Measurements from ENCODE around the gene CEP63.

Gene CEP63

GRCh38 chr3:134485718-134486576 lies at the start of gene CEP63, which contains the start of gene ANAPC13:
Gene CEP63, plus strand, starts transcription at chr3:134486057. Its CDS starts 9,264 bp downstream, at chr3:134495321.
Gene ANAPC13, minus strand, starts transcription at chr3:134485985. Its CDS starts 3,081 bp downstream, at chr3:134482904.
- DNase-seq, result peak; percentile 98

- DNase-seq, result no peak
Observed at GRCh38 chr3:134437211-134437752, 48.6 kb upstream of the CEP63 start.

- no peak for DNase-seq
Observed at GRCh38 chr3:134441321-134441720, 44.5 kb upstream of the CEP63 start.

DNA sequence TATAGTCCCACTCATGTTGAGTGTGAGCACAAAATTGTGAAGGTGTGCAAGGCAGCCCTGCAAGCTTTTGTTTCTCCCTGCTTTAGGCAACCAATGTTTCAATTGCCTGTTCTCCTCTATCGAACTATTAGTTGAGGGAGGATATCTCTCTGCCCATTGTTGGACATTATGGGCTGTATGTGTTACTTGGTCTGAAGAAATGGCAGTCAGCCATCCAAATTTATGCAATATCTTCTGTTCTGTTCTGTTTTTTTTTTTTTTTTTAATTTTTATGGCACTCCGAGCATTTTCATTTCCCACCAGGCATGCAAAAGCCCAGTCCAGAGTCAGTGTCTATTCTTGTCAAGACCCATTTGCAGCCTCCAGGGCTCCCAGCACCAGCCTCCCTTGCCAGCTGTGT lies 44.0 kb upstream of the CEP63 start:
- no peak for DNase-seq

- no peak for DNase-seq
Observed at GRCh38 chr3:134445095-134445494, 40.8 kb upstream of the CEP63 start.

DNA sequence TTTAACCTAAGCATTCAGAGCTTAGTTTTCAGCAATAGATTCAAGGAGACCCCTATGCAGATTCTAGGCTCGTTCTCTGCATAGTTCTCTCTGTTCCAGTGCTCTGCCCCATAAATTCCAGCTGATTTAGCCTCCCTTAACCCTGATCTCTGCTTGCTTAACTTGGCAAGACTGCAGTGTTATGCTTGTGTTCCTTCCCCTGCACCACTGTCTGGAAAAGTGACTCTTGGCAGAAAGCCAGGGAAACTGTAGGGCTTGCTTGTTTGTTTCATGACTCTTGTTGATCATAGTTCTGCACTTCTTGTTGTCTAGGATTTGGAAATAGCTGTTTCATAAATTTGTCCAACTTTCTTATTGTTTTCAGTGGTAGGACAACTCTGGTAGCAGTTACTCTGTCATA lies 40.2 kb upstream of the CEP63 start:
- DNase-seq, result peak; percentile 4

GRCh38 chr3:134446800-134447199 lies 39.1 kb upstream of the CEP63 start:
- DNase-seq, result no peak

DNA sequence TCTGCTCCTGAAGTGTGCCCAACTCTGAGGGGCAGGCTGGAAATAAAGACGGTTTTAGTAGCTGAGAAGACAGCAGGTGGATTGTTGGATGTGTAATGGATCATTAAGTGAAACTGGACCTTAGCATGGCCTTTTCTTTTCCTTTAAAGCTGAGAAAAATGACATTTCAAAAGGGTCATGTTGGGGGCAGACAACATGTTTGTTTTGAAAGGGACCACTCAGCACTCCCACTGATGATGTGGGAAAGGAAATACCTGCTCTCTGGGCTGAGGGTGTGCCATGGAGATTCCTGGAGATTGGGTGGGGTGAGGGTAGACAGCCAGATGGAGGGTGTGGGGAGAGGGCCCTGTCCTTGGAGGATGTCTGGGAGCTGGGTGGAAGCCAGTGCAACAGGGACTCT lies 38.5 kb upstream of the CEP63 start:
- no peak for DNase-seq

DNA sequence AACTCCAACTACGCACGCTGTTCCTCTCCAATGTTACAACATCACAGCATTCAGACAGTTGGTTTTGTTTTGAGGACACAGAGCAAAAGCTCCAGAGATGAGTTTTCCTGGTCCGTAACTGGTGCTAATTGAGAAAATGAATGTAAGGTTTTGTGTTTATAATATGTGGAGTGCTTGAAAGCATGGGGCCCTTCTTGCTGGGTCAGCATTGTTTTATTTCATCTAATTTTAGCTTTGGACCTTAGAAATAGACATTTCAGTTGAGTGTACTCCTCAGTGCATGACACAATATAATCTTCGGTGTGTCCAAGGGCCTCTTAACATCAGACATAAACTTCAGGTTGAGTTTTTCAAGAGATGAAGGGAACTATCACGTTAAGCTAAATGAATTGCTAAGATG lies 37.2 kb upstream of the CEP63 start:
- no peak for DNase-seq

- peak; percentile 70 for DNase-seq
Observed at GRCh38 chr3:134449277-134449676, 36.6 kb upstream of the CEP63 start.

- DNase-seq, result no peak
Observed at GRCh38 chr3:134449951-134450350, 35.9 kb upstream of the CEP63 start.

GRCh38 chr3:134453631-134454030 lies 32.2 kb upstream of the CEP63 start:
- no peak for DNase-seq

DNA sequence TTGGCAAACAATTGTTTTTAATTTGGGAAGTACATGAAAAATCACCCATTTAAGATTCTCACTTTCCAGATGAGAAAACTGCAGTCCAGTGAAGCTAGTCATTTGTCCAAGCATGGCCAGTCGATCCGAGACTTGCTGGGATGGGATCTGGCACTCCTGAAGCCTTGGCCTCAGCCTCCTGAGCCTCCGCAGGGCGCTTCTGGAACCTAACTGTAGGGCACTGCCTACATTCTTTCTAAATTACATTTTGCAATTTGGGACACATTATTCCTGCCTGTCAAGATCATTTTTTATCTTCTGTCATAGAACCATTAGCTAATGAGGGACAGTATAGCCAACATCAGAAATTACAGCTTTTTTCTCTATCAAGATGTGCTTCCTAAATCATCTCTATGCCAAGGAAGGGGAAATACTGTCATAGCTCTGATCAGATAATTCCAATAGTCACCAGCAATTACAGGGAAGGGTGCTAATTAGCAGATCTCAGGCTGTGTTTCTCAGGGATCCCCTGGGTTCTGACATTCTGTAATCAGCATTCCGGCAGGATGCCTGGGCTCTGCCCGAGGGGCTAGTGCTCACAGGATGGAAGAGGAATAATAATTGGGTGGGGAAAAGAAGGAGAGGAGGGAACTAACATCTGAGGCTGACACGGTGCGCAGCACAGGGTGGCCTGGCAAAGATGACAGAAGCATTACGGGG lies 28.3 kb upstream of the CEP63 start:
- no peak for DNase-seq

DNA sequence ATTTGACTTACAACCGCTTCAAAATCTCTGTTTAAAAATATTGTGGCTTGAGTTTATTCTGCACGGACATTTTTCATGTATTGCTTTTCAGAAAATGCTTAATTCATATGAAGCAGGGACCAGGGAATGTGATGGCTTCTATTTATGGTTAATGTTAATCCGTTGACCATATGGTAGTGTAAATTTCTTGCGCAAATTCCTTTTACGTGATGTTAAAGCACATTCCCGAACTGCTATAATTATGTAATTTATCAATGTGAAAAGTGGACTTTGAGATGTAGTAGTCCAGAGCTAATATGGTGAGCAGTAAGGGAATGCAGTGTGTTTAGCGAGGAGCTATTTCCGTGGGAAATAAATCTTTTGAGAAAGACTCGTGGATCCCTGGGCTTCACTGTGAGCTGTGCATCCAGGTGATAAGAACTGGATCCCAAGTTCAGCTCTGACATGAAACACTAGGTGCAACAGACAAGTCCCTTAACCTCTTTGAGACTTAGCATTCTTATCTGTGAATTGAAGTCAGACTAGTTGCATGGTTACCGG lies 27.4 kb upstream of the CEP63 start:
- DNase-seq, result no peak

DNA sequence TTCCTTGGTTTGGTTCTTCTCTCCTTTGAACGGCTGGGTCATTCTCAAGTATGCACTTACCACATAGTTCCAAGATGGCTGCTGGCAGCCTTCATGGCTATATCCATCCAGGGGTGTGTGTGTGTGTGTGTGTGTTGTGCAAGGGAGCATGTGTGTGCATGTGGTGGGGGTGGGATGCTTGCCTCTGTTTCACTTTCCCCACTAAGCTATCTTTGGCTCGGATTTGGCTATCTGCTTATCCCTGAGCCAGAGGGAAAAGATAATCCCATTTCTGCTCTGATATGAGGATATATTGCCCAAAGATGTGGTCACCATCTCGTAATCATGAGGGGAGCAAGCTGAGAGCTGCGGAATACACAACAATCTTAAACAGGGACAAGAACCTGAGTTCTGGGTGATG lies 26.3 kb upstream of the CEP63 start:
- DNase-seq, result no peak

GRCh38 chr3:134460965-134461364 lies 24.9 kb upstream of the CEP63 start:
- no peak for DNase-seq

DNA sequence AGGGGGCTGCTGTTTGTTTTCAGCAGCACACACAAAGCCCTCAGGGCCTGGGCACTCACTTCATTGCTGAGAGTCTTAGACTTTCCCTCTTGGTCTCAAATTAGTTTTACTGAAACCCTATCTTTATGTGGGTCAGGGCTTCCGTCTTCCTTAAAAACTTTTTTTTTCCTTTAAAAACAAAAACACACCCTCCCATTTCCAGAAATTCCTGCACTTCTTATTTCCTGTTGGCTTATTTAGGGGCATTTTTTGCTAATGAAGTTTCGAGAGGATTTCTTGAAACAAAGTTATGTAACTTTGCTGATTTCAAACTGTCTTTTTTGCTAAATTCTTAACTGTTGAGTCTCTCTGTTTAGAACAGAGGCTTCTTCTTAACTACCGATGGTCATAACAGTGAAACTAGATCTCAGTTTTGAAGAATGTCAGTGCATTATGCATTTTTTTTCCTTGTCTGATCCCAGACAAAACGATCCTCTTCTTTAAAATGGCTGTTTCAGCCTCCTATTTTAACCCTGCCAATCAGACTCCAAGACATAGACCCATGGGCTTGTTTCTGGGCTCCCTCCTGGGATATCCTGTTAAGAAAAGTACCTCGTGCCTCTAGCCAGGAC lies 23.4 kb upstream of the CEP63 start:
- DNase-seq, result no peak

DNA sequence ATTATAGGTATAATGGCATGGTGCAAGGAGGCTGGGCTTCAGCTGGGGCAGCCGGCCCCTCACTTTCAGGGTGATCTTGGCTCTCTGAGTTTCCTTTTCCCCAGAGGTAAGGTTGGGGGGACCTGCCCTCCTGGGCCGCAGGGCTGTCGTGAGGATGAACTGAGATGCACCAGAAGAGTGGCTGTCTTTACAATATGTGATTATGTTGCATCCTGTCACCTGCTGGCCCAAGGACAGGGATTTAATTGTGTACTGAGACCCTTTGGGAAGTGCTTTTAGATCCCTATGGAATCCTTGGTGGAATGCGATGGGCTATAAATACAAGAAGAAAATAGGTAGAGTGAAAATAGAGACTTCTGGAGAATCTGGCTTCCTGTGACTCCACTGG lies 22.2 kb upstream of the CEP63 start:
- DNase-seq, result no peak

- no peak for DNase-seq
Observed at GRCh38 chr3:134464064-134464688, 21.7 kb upstream of the CEP63 start.

GRCh38 chr3:134464689-134465365 lies 21.0 kb upstream of the CEP63 start:
- no peak for DNase-seq

DNA sequence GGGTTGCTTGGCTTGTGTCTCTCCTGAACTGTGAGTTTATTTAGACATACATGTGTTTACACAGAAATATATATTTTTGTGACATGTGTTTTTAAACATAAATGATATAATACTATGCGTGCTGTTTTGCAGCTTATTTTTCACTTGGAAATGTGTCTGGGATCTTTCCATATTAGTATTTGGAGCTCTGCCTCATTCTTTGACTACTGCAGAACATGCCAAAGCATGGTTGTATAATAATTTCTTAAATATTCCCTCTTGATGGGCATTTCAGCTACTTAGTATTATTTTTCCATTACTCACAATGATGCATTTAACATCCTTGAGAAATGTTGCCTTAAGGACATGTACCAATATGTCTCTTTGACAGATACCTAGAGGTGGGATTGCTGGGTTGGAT lies 19.5 kb upstream of the CEP63 start:
- DNase-seq, result no peak

- no peak for DNase-seq
Observed at GRCh38 chr3:134468519-134468918, 17.3 kb upstream of the CEP63 start.

All from NCI-H1092 treated with DMSO at 0.1 percent for 48 hours (cell line).